HepG2 (cell line): Measurements from ENCODE around the gene PPFIA3. TPM values are rescaled to one million over a fixed set of nuclear protein-coding genes. Genes with fewer than 3 reads are reported as not detected.

Experiments
- FUBP1 ChIP-seq: sonication (generic); formaldehyde crosslinking; IDR thresholded peaks from 2 replicates; pipeline ENCODE4 v1.5.1; 2020; ENCODE audit warnings: missing genetic modification reagents, mild to moderate bottlenecking, borderline replicate concordance
- GABPB1 ChIP-seq: IDR thresholded peaks from 2 replicates; pipeline ENCODE4 v1.6.1; 2016; ENCODE audit warnings: mild to moderate bottlenecking, missing genetic modification reagents, moderate library complexity, missing compliant biosample characterization
- GZF1 ChIP-seq: sonication (generic); formaldehyde crosslinking; IDR thresholded peaks from 2 replicates; pipeline ENCODE4 v1.5.1; 2020; ENCODE audit warnings: mild to moderate bottlenecking, missing genetic modification reagents
- HIVEP1 ChIP-seq: sonication (generic); formaldehyde crosslinking; IDR thresholded peaks from 2 replicates; pipeline ENCODE4 v1.4.0; 2020; ENCODE audit warnings: mild to moderate bottlenecking, missing genetic modification reagents
- HOXD1 ChIP-seq: sonication (generic); formaldehyde crosslinking; IDR thresholded peaks from 2 replicates; pipeline ENCODE4 v1.5.0; 2020; ENCODE audit warnings: missing genetic modification reagents
- KMT2B ChIP-seq: IDR thresholded peaks from 2 replicates; pipeline ENCODE4 v1.6.1; 2016; ENCODE audit warnings: missing genetic modification reagents, missing compliant biosample characterization
- NFE2L1 ChIP-seq: sonication (generic); formaldehyde crosslinking; IDR thresholded peaks from 2 replicates; pipeline ENCODE4 v1.4.0; 2020; ENCODE audit warnings: missing genetic modification reagents, mild to moderate bottlenecking, borderline replicate concordance
- PRDM15 ChIP-seq: sonication (generic); formaldehyde crosslinking; IDR thresholded peaks from 2 replicates; pipeline ENCODE4 v1.4.0; 2020; ENCODE audit warnings: missing genetic modification reagents
- RXRA ChIP-seq: sonication (generic); formaldehyde crosslinking; IDR thresholded peaks from 2 replicates; pipeline ENCODE4 v1.5.1; 2020; ENCODE audit warnings: missing genetic modification reagents
- SMC3 ChIP-seq: IDR thresholded peaks from 2 replicates; pipeline ENCODE4 v1.6.1; 2011; ENCODE audit warnings: low read length, improper control_type of control experiment
- TBP ChIP-seq: sonication (generic); formaldehyde crosslinking; IDR thresholded peaks from 2 replicates; pipeline ENCODE4 v1.5.0; 2020; ENCODE audit warnings: missing genetic modification reagents
- THYN1 ChIP-seq: sonication (generic); formaldehyde crosslinking; IDR thresholded peaks from 2 replicates; pipeline ENCODE4 v1.8.1; 2023; ENCODE audit warnings: low read depth, mild to moderate bottlenecking, moderate library complexity, missing genetic modification reagents, borderline replicate concordance
- USF2 ChIP-seq, 2 experiments: sonication (generic) in 1 of 2; formaldehyde crosslinking in 1 of 2; IDR thresholded peaks; 2 replicates each; pipeline versions ENCODE4 v1.5.1 to v1.6.1; 2011 to 2020; ENCODE audit warnings: borderline replicate concordance in 1 of 2, low read depth in 1 of 2, low read length in 1 of 2, mild to moderate bottlenecking in 1 of 2, missing genetic modification reagents in 1 of 2, moderate library complexity in 1 of 2
- ZNF12 ChIP-seq: sonication (generic); formaldehyde crosslinking; IDR thresholded peaks from 2 replicates; pipeline ENCODE4 v1.5.0; 2020; ENCODE audit warnings: missing genetic modification reagents
- ZNF24 ChIP-seq: fragments of 450-650 bp; IDR thresholded peaks from 2 replicates; pipeline ENCODE4 v1.6.1; 2017; ENCODE audit warnings: antibody characterized with exemption, mild to moderate bottlenecking
- ZNF33B ChIP-seq: sonication (generic); formaldehyde crosslinking; IDR thresholded peaks from 2 replicates; pipeline ENCODE4 v1.5.1; 2020; ENCODE audit warnings: mild to moderate bottlenecking, missing genetic modification reagents
- ZNF354B ChIP-seq: sonication (generic); formaldehyde crosslinking; IDR thresholded peaks from 2 replicates; pipeline ENCODE4 v1.8.0; 2022; ENCODE audit warnings: mild to moderate bottlenecking, missing genetic modification reagents
- ZNF576 ChIP-seq: sonication (generic); formaldehyde crosslinking; IDR thresholded peaks from 2 replicates; pipeline ENCODE4 v1.4.0; 2020; ENCODE audit warnings: mild to moderate bottlenecking, missing genetic modification reagents
- ZNF709 ChIP-seq: sonication (generic); formaldehyde crosslinking; IDR thresholded peaks from 2 replicates; pipeline ENCODE4 v1.5.0; 2020; ENCODE audit warnings: mild to moderate bottlenecking, missing genetic modification reagents
- ZSCAN21 ChIP-seq: sonication (generic); formaldehyde crosslinking; IDR thresholded peaks from 2 replicates; pipeline ENCODE4 v1.8.0; 2022; ENCODE audit warnings: mild to moderate bottlenecking, missing genetic modification reagents, moderate library complexity, borderline replicate concordance
- ZZZ3 ChIP-seq: sonication (generic); formaldehyde crosslinking; IDR thresholded peaks from 2 replicates; pipeline ENCODE4 v1.4.0; 2020; ENCODE audit warnings: missing genetic modification reagents, mild to moderate bottlenecking, borderline replicate concordance
- polyA plus RNA-seq, 8 experiments: library from polyadenylated mRNA; depleted of rRNA in 3 of 8; stranded (reverse) in 7 of 8; unstranded in 1 of 8; fragments of >200 nt; fragmentation: Illumina TruSeq in 4 of 8; extraction: Trizol in 4 of 8; gene quantifications; 2 replicates each; pipeline versions ENCODE4 v1.2.1 to v1.2.3, GENCODE V29; 2011 to 2016; ENCODE audit warnings: low read depth in 4 of 8, missing spikeins in 1 of 8, mixed read lengths in 1 of 8; ENCODE audit not compliant: insufficient read depth in 1 of 8
- total RNA-seq, 5 experiments: library from RNA; depleted of rRNA; stranded (reverse); fragments of >200 nt; fragmentation: Illumina TruSeq; extraction: Trizol; gene quantifications; 2 replicates each; pipeline ENCODE4 v1.2.3, GENCODE V29; 2016; ENCODE audit warnings: low read depth in 1 of 5

The PPFIA3 gene
- total and polyA plus RNA-seq, 2 of the 13 experiments (the other 11 are each of a cell fraction or from before 2014, with no cell fraction given): 6.7 to 8.6 TPM

- TF ChIP-seq HOXD1 (CRISPR knock-in tag) (peak; percentile 80; the same call in 1 of the 2 replicates), RXRA (CRISPR knock-in tag) (0 out of 2 replicates have a peak, but pooled peaks have one; percentile 48), ZNF12 (peak; percentile 70; the same call in 1 of the 2 replicates), ZNF576 (no peak), SMC3 (no peak), GZF1 (CRISPR knock-in tag) (no peak), TBP (CRISPR knock-in tag) (no peak), ZNF33B (CRISPR knock-in tag) (no peak), ZNF354B (CRISPR knock-in tag) (no peak), ZSCAN21 (peak; percentile 72; the same call in 1 of the 2 replicates), GABPB1 (CRISPR knock-in tag) (peak; percentile 67; the same call in 1 of the 2 replicates), ZNF709 (0 out of 2 replicates have a peak, but pooled peaks have one; percentile 64), ZZZ3 (CRISPR knock-in tag) (no peak), ZNF24 (no peak), NFE2L1 (no peak), KMT2B (peak; percentile 71), HIVEP1 (CRISPR knock-in tag) (0 out of 2 replicates have a peak, but pooled peaks have one; percentile 31), USF2 (IDR thresholded peaks at IDR 0.05; ENCODE audit: low read depth, low read length) (no peak), USF2 (CRISPR knock-in tag; IDR thresholded peaks at IDR 0.05; ENCODE audit: borderline replicate concordance) (no peak), PRDM15 (0 out of 2 replicates have a peak, but pooled peaks have one; percentile 52), THYN1 (CRISPR knock-in tag) (no peak), FUBP1 (no peak)
Observed at GRCh38 chr19:49119411-49120324, at the start of gene PPFIA3 (continued).
